Nephron progenitor cell (in vitro differentiated cells): ENCODE results near the gene CNTNAP2.

Experiments used
- DNase-seq: peaks from one replicate; pipeline ENCODE4 v3.0.0; 2021
- H3K27ac Mint-ChIP-seq: 2 replicates; pipeline ENCODE4 v1.8.0; 2021; ENCODE audit warnings: mild to moderate bottlenecking, moderate library complexity, mixed read lengths
- H3K27me3 Mint-ChIP-seq: 2 replicates; pipeline ENCODE4 v1.8.0; 2021; ENCODE audit warnings: mild to moderate bottlenecking, low read depth, mixed read lengths; ENCODE audit not compliant: poor library complexity
- H3K36me3 Mint-ChIP-seq: 2 replicates; pipeline ENCODE4 v1.8.0; 2021; ENCODE audit warnings: low read depth, mixed read lengths
- H3K4me1 Mint-ChIP-seq: 2 replicates; pipeline ENCODE4 v1.8.0; 2021; ENCODE audit warnings: mixed read lengths
- H3K4me3 Mint-ChIP-seq: 2 replicates; pipeline ENCODE4 v1.8.0; 2021; ENCODE audit warnings: mild to moderate bottlenecking, moderate library complexity, mixed read lengths
- H3K9me3 Mint-ChIP-seq: 2 replicates; pipeline ENCODE4 v1.8.0; 2021; ENCODE audit warnings: mild to moderate bottlenecking, moderate library complexity, mixed read lengths
- CTCF ChIP-seq: fragments of 200-600 bp; sonication (generic); IDR thresholded peaks from 2 replicates; pipeline ENCODE4 v1.5.0; 2021; ENCODE audit warnings: antibody characterized with exemption

CNTNAP2 gene

GRCh38 chr7:146116521-146117222, at the start of gene CNTNAP2:
Gene CNTNAP2 (plus strand): TSS chr7:146116801. CDS start chr7:146116877, 76 bp downstream.
- TF ChIP-seq CTCF = no peak
- H3K9me3 Mint-ChIP-seq = no peaks in the 10 kb centered on the region
- peak; percentile 67 for DNase-seq
- no peak within 1 kb of the TSS for H3K27ac Mint-ChIP-seq
- no peaks in the 10 kb centered on the region for H3K36me3 Mint-ChIP-seq
- H3K4me3 Mint-ChIP-seq = peak within 1 kb of the TSS; percentile 94
- peaks cover 18% of the 10 kb centered on the region for H3K4me1 Mint-ChIP-seq
- H3K27me3 Mint-ChIP-seq = peaks cover 48% of the 10 kb centered on the region

- Mint-ChIP-seq H3K4me1 (no peaks in the 10 kb centered on the region), H3K4me3 (no peak overlapping the region), H3K36me3 (no peaks in the 10 kb centered on the region), H3K9me3 (no peaks in the 10 kb centered on the region), H3K27ac (no peak overlapping the region), H3K27me3 (no peaks in the 10 kb centered on the region)
- no peak for TF ChIP-seq CTCF
- DNase-seq = no peak
Observed at GRCh38 chr7:146067880-146068279, 48.7 kb upstream of the CNTNAP2 start.

- no peak for DNase-seq
- Mint-ChIP-seq H3K4me3 (no peak overlapping the region), H3K9me3 (no peaks in the 10 kb centered on the region), H3K36me3 (no peaks in the 10 kb centered on the region), H3K27me3 (peaks cover 7% of the 10 kb centered on the region), H3K27ac (no peak overlapping the region), H3K4me1 (no peaks in the 10 kb centered on the region)
- TF ChIP-seq CTCF = no peak
Observed at GRCh38 chr7:146074195-146074765, 42.3 kb upstream of the CNTNAP2 start.

- no peak for TF ChIP-seq CTCF
- Mint-ChIP-seq H3K27me3 (peaks cover 7% of the 10 kb centered on the region), H3K9me3 (no peaks in the 10 kb centered on the region), H3K4me1 (no peaks in the 10 kb centered on the region), H3K36me3 (no peaks in the 10 kb centered on the region), H3K4me3 (no peak overlapping the region), H3K27ac (no peak overlapping the region)
- no peak for DNase-seq
Observed at GRCh38 chr7:146076344-146076743, 40.3 kb upstream of the CNTNAP2 start.

GRCh38 chr7:146084086-146084485, 32.5 kb upstream of the CNTNAP2 start:
- no peak for DNase-seq
- no peaks in the 10 kb centered on the region for H3K36me3 Mint-ChIP-seq
- H3K27me3 Mint-ChIP-seq = no peaks in the 10 kb centered on the region
- TF ChIP-seq CTCF = no peak
- no peaks in the 10 kb centered on the region for H3K9me3 Mint-ChIP-seq
- no peaks in the 10 kb centered on the region for H3K4me1 Mint-ChIP-seq
- H3K27ac Mint-ChIP-seq = no peak overlapping the region
- H3K4me3 Mint-ChIP-seq = no peak overlapping the region
